Adrenal gland (tissue), 12 donors: Measurements from ENCODE around the gene RPS8. TPM values are rescaled to one million over a fixed set of nuclear protein-coding genes. Genes with fewer than 3 reads are reported as not detected.

Source experiments
- DNase-seq, 7 donors: peaks; one replicate each; pipeline ENCODE4 v3.0.0-alpha.2; 2019 to 2020
- H3K27ac ChIP-seq, 5 donors: fragments of 200-600 bp; sonication (generic) in 4 of 5; 1 replicate in 3 of 5; 2 replicates in 2 of 5; pipeline versions ENCODE4 v1.5.1 to v1.8.0; 2016 to 2020; ENCODE audit warnings: mild to moderate bottlenecking in 1 of 5
- H3K27me3 ChIP-seq: fragments of 200-600 bp; 2 replicates; pipeline ENCODE4 v1.8.0; 2021
- H3K36me3 ChIP-seq, 2 donors: fragments of 200-600 bp; replicated peaks in 1 of 2; 1 replicate in 1 of 2; 2 replicates in 1 of 2; pipeline versions ENCODE4 v1.5.1 to v1.8.0; 2018 to 2022
- H3K4me1 ChIP-seq, 2 donors: fragments of 200-600 bp; replicated peaks in 1 of 2; 1 replicate in 1 of 2; 2 replicates in 1 of 2; pipeline versions ENCODE4 v1.5.1 to v1.8.0; 2018 to 2021
- H3K4me3 ChIP-seq, 4 donors: fragments of 200-600 bp; sonication (generic) in 3 of 4; one replicate each; pipeline ENCODE4 v1.5.1; 2016 to 2018
- H3K9me3 ChIP-seq, 3 donors: fragments of 200-600 bp; sonication (generic) in 1 of 3; replicated peaks in 1 of 3; 1 replicate in 2 of 3; 2 replicates in 1 of 3; pipeline versions ENCODE4 v1.5.1 to v1.8.0; 2016 to 2021
- CTCF ChIP-seq, 6 experiments: fragments of 450-650 bp in 4 of 6; fragments of 200-600 bp in 2 of 6; sonication (generic) in 1 of 6; IDR thresholded peaks; 1 replicate in 5 of 6; 2 replicates in 1 of 6; pipeline versions ENCODE4 v1.5.1 to v1.8.0; 2016 to 2021; ENCODE audit warnings: antibody characterized with exemption in 6 of 6, mild to moderate bottlenecking in 2 of 6, moderate library complexity in 1 of 6
- POLR2A ChIP-seq, 2 donors: fragments of 450-650 bp; IDR thresholded peaks; one replicate each; pipeline ENCODE4 v1.6.1; 2017; ENCODE audit warnings: antibody characterized with exemption in 2 of 2, mild to moderate bottlenecking in 2 of 2, moderate library complexity in 1 of 2
- WGBS, 4 donors: extraction: QIAGEN DNeasy Blood & Tissue Kit in 2 of 4; methylation state at CpG; one replicate each; pipeline versions ENCODE4 v1.1.5 to v1.1.7; 2013 to 2017; 5-methylcytosine and 5-hydroxymethylcytosine counted together
- intact Hi-C, 2 donors: fragments of 100-400 bp; cut with DNase I; formaldehyde crosslinking; loops; one replicate each; pipeline versions ENCODE4 v1.14.1 to v1.15.0; 2022 to 2023
- polyA plus RNA-seq, 3 donors: library from polyadenylated mRNA; stranded (reverse); fragments of 200-250 nt in 2 of 3; fragments of 350-450 nt in 1 of 3; fragmentation: Illumina TruSeq in 1 of 3; extraction: RNeasy Lipid Tissue Mini Kit (QIAGEN cat#74804) in 1 of 3; gene quantifications; one replicate each; pipeline ENCODE4 v1.2.3, GENCODE V29; 2013 to 2014
- total RNA-seq, 9 donors: library from RNA; depleted of rRNA in 4 of 9; stranded (reverse); fragments of >200 nt in 4 of 9; fragments of 120-200 nt in 1 of 9; fragmentation: NEBNext Ultra II Directional in 1 of 9; extraction: Animal tissue kit (Norgen Biotek cat#: 25700) in 1 of 9; gene quantifications; one replicate each; pipeline versions ENCODE4 v1.1.0 to v1.2.4, GENCODE V29; 2013 to 2023
- donor health status: healthy with polysubstance abuse.
- donor health status: Bipolar disorder and iron deficiency.
- donor health status: DM: yes; HTN: yes; CAD: no.
- donor health status: DM: no; HTN: no; CAD: no.
- donor health status: DM: no; HTN: no; CAD: no.
- donor health status: DM: yes; HTN: yes; CAD: no.

The RPS8 gene
- total and polyA plus RNA-seq, 12 donors, result 1,508 to 3,127 (median 2,474) TPM

GRCh38 chr1:44798481-44799365 is 23.4 kb downstream of the RPS8 start:
- WGBS, 4 donors, result 83 to 84% (median 84%) methylated on average over 10 of the region's 10 CpGs
- TF ChIP-seq POLR2A (IDR thresholded peaks at IDR 0.05), result no peak
- TF ChIP-seq CTCF (IDR thresholded peaks at IDR 0.05), result no peak
- peak in 4 of 7 donors; percentile 26 to 68 (median 34) for DNase-seq
- intact Hi-C loops, result loop anchor here in 1 of 2 donors (5.0 kb wide), 1 partner anchor 34 kb away; no protein-coding TSS in a partner anchor
- Histone ChIP-seq H3K4me3 (no peak overlapping the region), H3K9me3 (no peaks in the 10 kb centered on the region), H3K27me3 (no peaks in the 10 kb centered on the region), H3K4me1 (peaks cover 5 to 22% of the 10 kb centered on the region in 2 donors), H3K36me3 (peaks cover 0 to 12% of the 10 kb centered on the region in 2 donors), H3K27ac (peak overlapping the region in 3 of 5 donors; percentile 43 to 91 (median 89))

GRCh38 chr1:44799770-44800584 is 24.6 kb downstream of the RPS8 start, which contains the start of gene PLK3:
Gene PLK3, plus strand, starts transcription at chr1:44800377. Its CDS starts 87 bp downstream, at chr1:44800464.
- 0% methylated on average over 10 to 79 of the region's 79 CpGs; no CpG with 5 or more reads in 1 of the 4 donors for WGBS, 4 donors
- Histone ChIP-seq H3K27me3 (no peaks in the 10 kb centered on the region), H3K4me3 (peak within 1 kb of the TSS; percentile 45 to 92 (median 54)), H3K9me3 (no peaks in the 10 kb centered on the region), H3K36me3 (peaks cover 0 to 24% of the 10 kb centered on the region in 2 donors), H3K4me1 (peaks cover 5 to 26% of the 10 kb centered on the region in 2 donors), H3K27ac (peak within 1 kb of the TSS; percentile 80 to 97 (median 89))
- peak; percentile 81 to 92 (median 90) for TF ChIP-seq CTCF (IDR thresholded peaks at IDR 0.05)
- peak; percentile 88 to 98 for TF ChIP-seq POLR2A (IDR thresholded peaks at IDR 0.05)
- intact Hi-C loops, result loop anchor here (2.0 to 5.0 kb wide), 2 partner anchors 19 to 32 kb away; no protein-coding TSS in a partner anchor
- DNase-seq, result peak; percentile 98 to 99 (median 99)

GRCh38 chr1:44801491-44802305 is 26.4 kb downstream of the RPS8 start:
- H3K4me3 ChIP-seq, result peak overlapping the region in 1 of 4 donors; percentile 92
- DNase-seq, result peak in 4 of 7 donors; percentile 34 to 62 (median 42)
- 66 to 82% (median 70%) methylated on average over 12 to 13 of the region's 13 CpGs for WGBS, 4 donors
- no peaks in the 10 kb centered on the region for H3K27me3 ChIP-seq
- H3K9me3 ChIP-seq, result no peaks in the 10 kb centered on the region
- intact Hi-C loops, result loop anchor here in 1 of 2 donors (2.0 kb wide), 1 partner anchor 17 kb away; no protein-coding TSS in a partner anchor
- TF ChIP-seq CTCF (IDR thresholded peaks at IDR 0.05), result no peak
- no peak for TF ChIP-seq POLR2A (IDR thresholded peaks at IDR 0.05)
- H3K36me3 ChIP-seq, result peaks cover 0 to 40% of the 10 kb centered on the region in 2 donors
- H3K27ac ChIP-seq, result peak overlapping the region in 2 of 5 donors; percentile 41 to 80
- H3K4me1 ChIP-seq, result peaks cover 13 to 35% of the 10 kb centered on the region in 2 donors
